ENCODE data around the gene DCAF12L2.
A peak's percentile ranks its signal among the peaks of the same experiment; 100 is the strongest.
"Not testable (repeated sequence)": the region's sequence is repeated elsewhere in the genome, so short reads cannot be mapped to it uniquely, and the experiment has no call there.

Gene DCAF12L2

DNA sequence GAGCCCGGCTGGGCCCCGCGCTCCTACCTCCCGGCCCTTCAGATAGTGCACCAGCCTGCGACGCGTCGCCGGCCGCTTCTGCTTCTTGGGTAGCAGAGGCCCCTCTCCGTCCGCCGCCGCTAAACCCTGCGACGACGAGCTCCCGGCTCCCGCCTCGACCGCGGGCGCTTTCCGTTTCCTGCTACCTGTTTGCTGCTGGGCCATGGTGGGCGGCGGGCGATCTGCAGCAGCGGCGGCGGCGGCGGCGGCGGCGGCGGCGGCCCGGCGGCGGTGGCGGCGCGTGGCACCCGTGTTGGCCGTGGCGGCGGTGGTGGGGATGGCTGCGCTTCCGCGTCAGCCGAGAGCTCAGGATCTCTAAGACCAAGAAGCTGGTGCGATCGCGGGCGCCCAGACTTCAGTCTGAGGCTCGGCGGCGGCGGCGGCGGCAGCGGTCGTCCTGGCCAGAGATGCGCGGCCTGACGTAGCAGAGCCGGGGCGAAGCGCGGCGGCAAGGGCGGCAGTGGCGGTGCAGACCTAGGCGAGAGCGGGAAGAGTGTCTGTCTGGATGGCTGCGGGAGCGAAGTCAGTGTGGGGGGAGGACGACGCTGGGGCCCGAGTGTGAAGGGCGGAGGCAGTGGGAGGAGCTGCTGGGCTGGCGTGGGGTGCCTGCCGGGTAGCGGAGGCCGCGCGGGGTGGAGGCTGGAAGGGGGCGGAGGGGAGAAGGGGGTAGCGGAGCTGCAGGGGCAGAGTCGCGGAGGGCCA lies at the start of gene DCAF12L2:
DCAF12L2 (minus strand) TSS at position 569 of the 741 bp plus-strand sequence; CDS start at position 204, 365 bp downstream.
- DNase-seq, result no peak

GRCh38 chrX:126190888-126191287 lies 24.8 kb upstream of the DCAF12L2 start:
- DNase-seq, result not testable (repeated sequence)

- no peak for DNase-seq
Observed at GRCh38 chrX:126177133-126177840, 11.2 kb upstream of the DCAF12L2 start.

DNA sequence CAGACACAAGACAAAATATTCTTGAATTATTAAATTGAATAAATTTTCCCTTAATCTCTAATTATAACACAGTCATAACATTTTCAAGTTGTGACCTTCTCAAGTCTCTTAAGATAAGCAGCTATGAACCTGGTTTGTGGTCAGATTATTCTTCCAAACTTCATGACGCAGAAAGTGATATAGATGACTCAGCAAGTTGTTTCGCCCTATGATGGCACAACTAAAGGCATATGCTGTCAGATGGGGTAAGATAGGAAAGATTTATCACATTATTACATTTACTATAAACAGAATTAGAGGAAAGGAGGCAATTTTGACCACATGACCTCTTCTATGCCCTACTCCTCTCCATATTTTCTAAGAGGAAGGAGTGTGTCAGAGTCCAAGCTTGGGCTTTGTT lies 4.6 kb upstream of the DCAF12L2 start:
- DNase-seq, result no peak

DNA sequence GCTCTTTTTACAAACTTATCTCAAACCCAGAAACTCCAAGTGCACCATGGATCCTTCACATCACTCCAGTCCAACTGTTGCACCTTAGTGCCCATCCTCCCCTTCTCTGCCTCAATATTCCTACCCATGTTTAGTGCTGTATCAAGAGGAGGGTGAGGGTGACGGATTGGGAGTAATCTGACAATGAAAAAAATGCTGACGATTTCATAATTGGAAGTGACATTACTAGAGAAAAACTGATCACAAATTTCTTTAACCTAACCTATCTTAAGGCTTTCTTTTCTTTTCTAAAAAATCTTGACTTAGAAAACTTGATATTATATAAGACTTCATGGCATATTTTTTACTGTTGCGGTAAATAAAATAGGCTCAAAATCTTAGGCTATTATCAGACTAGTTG lies 1.5 kb upstream of the DCAF12L2 start:
- DNase-seq, result no peak

DNA sequence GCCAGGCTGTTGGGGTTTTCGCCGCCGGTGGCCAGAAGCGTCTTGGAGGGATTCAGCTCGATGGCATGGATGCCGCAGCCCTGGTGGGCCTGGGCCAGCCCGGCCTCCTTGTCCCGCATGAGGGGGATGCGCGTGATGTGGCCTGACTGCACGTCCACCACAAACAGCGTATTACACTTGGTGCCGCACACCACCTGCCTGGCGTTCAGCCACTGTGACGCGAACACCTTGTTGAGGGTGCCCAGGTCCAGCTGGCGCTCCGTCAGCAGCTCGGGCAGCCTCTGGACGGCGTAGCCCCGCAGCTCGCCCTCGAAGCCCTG lies 728 bp downstream of the DCAF12L2 start:
- no peak for DNase-seq

GRCh38 chrX:126164689-126165400 lies 1.2 kb downstream of the DCAF12L2 start:
- no peak for DNase-seq

- no peak for DNase-seq
Observed at GRCh38 chrX:126164226-126164625, 1.9 kb downstream of the DCAF12L2 start.

GRCh38 chrX:126141014-126141413 lies 25.1 kb downstream of the DCAF12L2 start:
- DNase-seq, result no peak

DNA sequence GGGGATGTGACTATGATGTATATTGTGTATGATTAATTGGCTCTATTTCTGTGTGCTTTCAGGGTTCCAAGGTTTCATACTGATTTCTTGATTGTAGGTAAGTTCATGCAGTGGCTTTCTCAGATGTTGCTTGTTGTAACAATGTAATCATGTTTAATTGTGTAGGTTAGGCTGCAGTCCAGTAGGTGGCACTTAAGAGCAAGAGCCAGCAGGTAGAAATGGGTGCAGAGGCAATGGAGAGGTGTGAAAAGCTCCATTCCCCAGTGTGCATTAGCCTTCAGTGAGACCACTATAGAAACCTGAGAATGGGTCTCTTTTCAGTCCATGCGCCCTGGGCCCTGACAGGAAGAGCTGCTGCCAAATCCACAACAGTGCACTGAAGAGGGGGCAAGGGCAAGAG lies 28.2 kb downstream of the DCAF12L2 start:
- DNase-seq, result peak; percentile 13

DNA sequence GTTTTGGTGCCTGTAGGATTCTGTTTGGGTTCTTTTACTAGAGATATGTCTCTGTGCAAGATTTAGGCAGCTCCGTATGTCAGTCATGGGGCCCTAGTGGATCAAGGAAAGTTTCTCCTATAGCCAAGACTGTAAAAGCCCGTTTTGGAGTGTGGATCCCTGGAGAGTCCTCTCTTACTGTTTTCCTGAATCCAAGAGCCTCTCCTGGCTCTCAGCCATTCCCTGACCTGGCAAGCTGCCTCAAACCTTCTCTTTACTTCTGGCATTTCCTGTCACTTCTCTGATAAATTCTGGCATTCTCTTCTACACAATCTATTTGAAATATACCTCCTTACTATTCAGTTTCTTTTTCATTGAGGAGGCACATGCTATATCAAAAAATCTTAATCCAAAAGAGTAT lies 41.4 kb downstream of the DCAF12L2 start:
- no peak for DNase-seq

Data from activated CD4-positive, alpha-beta T cell treated with anti-CD3 and anti-CD28 coated beads, Interleukin-10, Interleukin-2, amounts not matched to agents 100 ng/mL and 50 ng/mL, durations not matched to agents 16 hours and 8 hours (primary cell).